ENCODE results near the gene ZNF638.

Gene ZNF638

GRCh38 chr2:71468279-71469015 lies 136.9 kb downstream of the ZNF638 start:
- DNase-seq (ENCODE audit: low read depth in 3 of 3) = no peak

- no peak for DNase-seq (ENCODE audit: low read depth in 3 of 3)
Observed at GRCh38 chr2:71469403-71470398, 138.1 kb downstream of the ZNF638 start.

GRCh38 chr2:71471276-71471675 lies 139.7 kb downstream of the ZNF638 start:
- no peak for DNase-seq (ENCODE audit: low read depth in 3 of 3)

GRCh38 chr2:71472019-71472418 lies 140.4 kb downstream of the ZNF638 start:
- DNase-seq (ENCODE audit: low read depth in 3 of 3) = no peak

- DNase-seq (ENCODE audit: low read depth in 3 of 3) = no peak
Observed at GRCh38 chr2:71473346-71474031, 141.9 kb downstream of the ZNF638 start.

GRCh38 chr2:71474116-71474743 lies 142.6 kb downstream of the ZNF638 start:
- no peak for DNase-seq (ENCODE audit: low read depth in 3 of 3)

- no peak for DNase-seq (ENCODE audit: low read depth in 3 of 3)
Observed at GRCh38 chr2:71474744-71475397, 143.3 kb downstream of the ZNF638 start.

- DNase-seq (ENCODE audit: low read depth in 3 of 3) = no peak
Observed at GRCh38 chr2:71476495-71476894, 144.9 kb downstream of the ZNF638 start.

GRCh38 chr2:71477231-71477691 lies 145.7 kb downstream of the ZNF638 start:
- DNase-seq (ENCODE audit: low read depth in 3 of 3) = no peak

GRCh38 chr2:71478806-71479205 lies 147.2 kb downstream of the ZNF638 start:
- no peak for DNase-seq (ENCODE audit: low read depth in 3 of 3)

- DNase-seq (ENCODE audit: low read depth in 3 of 3) = no peak
Observed at GRCh38 chr2:71479261-71479660, 147.7 kb downstream of the ZNF638 start.

GRCh38 chr2:71481111-71481510 lies 149.5 kb downstream of the ZNF638 start:
- no peak for DNase-seq (ENCODE audit: low read depth in 3 of 3)

GRCh38 chr2:71482055-71482454 lies 150.5 kb downstream of the ZNF638 start:
- DNase-seq (ENCODE audit: low read depth in 3 of 3) = no peak

- no peak for DNase-seq (ENCODE audit: low read depth in 3 of 3)
Observed at GRCh38 chr2:71483246-71483645, 151.7 kb downstream of the ZNF638 start.

- DNase-seq (ENCODE audit: low read depth in 3 of 3) = no peak
Observed at GRCh38 chr2:71484354-71484753, 152.8 kb downstream of the ZNF638 start.
